Measurements from ENCODE around the gene PHF21A. TPM values are rescaled to one million over a fixed set of nuclear protein-coding genes. Genes with fewer than 3 reads are reported as not detected.

PHF21A gene
- total RNA-seq, 4 donors from 2014 or later = 9.8 to 20.2 (median 15.4) TPM

GRCh38 chr11:46108751-46109150 is 12.5 kb downstream of the PHF21A start:
- ATAC-seq (no peak), DNase-seq (no peak)
- peaks cover 40 to 45% of the 10 kb centered on the region in 2 donors for H3K4me1 ChIP-seq
- no peak overlapping the region for H3K4me3 ChIP-seq
- TF ChIP-seq POLR2A (IDR thresholded peaks at IDR 0.05) (no peak), CTCF (IDR thresholded peaks at IDR 0.05 in 4 of 5, conservative IDR thresholded peaks at IDR 0.05 in 1 of 5) (no peak)
- no peaks in the 10 kb centered on the region for H3K27me3 ChIP-seq
- intact Hi-C loops (cut with DNase I; ENCODE audit: low total_unique reads) = no loop called here
- no peak overlapping the region for H3K27ac ChIP-seq
- in situ Hi-C loops (cut with MboI; ENCODE audit: low sequenced_read_pairs in 4 of 4) = no loop called here
- no peaks in the 10 kb centered on the region for H3K9me3 ChIP-seq
- H3K36me3 ChIP-seq = no peaks in the 10 kb centered on the region

GRCh38 chr11:46107780-46108179 is 13.5 kb downstream of the PHF21A start:
- Histone ChIP-seq H3K27ac (no peak overlapping the region), H3K36me3 (no peaks in the 10 kb centered on the region), H3K4me1 (peaks cover 32 to 53% of the 10 kb centered on the region in 2 donors), H3K9me3 (no peaks in the 10 kb centered on the region), H3K27me3 (no peaks in the 10 kb centered on the region), H3K4me3 (no peak overlapping the region)
- ATAC-seq (no peak), DNase-seq (no peak)
- in situ Hi-C loops (cut with MboI; ENCODE audit: low sequenced_read_pairs in 4 of 4) (no loop called here), intact Hi-C loops (cut with DNase I; ENCODE audit: low total_unique reads) (no loop called here)
- TF ChIP-seq CTCF (IDR thresholded peaks at IDR 0.05 in 4 of 5, conservative IDR thresholded peaks at IDR 0.05 in 1 of 5) = no peak
- TF ChIP-seq POLR2A (IDR thresholded peaks at IDR 0.05) = no peak

DNA sequence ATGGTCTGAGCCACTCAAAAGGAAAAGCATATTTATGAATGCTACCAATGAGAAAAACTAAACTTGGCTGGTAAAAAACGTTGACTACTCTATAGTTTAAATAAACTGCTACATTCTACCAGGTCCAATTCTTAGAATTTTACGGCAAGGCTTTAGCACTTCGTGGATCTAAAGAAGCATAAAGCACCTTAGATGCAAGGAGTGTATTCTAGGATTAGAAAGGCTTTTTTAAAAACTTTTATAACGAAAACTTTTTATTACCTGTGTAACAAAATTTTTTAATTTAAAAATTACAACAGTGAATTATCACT is 13.9 kb downstream of the PHF21A start:
- H3K4me1 ChIP-seq = peaks cover 28 to 50% of the 10 kb centered on the region in 2 donors
- in situ Hi-C loops (cut with MboI; ENCODE audit: low sequenced_read_pairs in 4 of 4) = no loop called here
- H3K27me3 ChIP-seq = no peaks in the 10 kb centered on the region
- no peak overlapping the region for H3K4me3 ChIP-seq
- DNase-seq (no peak), ATAC-seq (no peak)
- no peaks in the 10 kb centered on the region for H3K36me3 ChIP-seq
- intact Hi-C loops (cut with DNase I; ENCODE audit: low total_unique reads) = no loop called here
- TF ChIP-seq CTCF (IDR thresholded peaks at IDR 0.05 in 4 of 5, conservative IDR thresholded peaks at IDR 0.05 in 1 of 5) = no peak
- no peak for TF ChIP-seq POLR2A (IDR thresholded peaks at IDR 0.05)
- no peak overlapping the region for H3K27ac ChIP-seq
- no peaks in the 10 kb centered on the region for H3K9me3 ChIP-seq

DNA sequence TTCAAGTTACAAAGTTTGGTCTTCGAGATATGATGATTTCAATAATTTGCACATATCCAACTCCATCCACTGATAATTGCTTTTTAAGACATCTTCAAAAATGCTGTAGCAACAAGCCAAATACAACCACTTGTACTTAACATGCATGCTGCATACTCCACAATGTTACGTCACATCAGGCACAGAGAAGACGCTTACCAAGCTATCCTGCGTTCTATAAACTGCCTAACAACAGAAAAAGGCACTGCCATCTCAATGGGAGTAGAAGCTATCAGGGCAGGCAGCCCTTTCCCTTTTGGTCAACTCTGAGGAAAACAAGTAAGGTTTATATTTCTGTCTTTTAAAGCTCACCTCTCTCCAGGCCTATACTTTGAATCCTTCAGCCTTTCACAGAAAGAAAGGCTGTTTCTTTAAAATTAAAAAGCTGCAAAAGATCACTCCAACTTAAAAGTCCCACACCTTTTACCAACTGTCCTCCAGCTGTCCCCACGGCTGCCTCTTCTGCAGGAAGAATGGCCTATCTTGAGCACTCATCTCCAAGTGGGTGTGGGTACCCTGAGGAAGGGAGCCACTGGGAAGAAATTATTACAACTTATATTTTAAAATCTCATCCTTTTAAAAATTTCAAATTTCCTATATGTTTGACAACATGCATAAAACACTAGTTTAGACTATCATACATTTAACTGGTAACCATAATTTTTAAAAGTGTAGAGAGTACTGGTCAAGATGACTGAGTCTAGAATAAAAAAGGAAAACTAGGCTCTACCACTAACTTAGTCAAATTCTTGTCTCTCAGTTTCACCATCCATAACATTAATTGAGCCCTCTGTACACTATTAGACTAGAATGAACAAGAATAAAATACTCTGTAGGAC is 14.5 kb downstream of the PHF21A start:
- H3K36me3 ChIP-seq = no peaks in the 10 kb centered on the region
- peak overlapping the region in 1 of 4 donors; percentile 31 for H3K27ac ChIP-seq
- H3K9me3 ChIP-seq = no peaks in the 10 kb centered on the region
- intact Hi-C loops (cut with DNase I; ENCODE audit: low total_unique reads) (no loop called here), in situ Hi-C loops (cut with MboI; ENCODE audit: low sequenced_read_pairs in 4 of 4) (no loop called here)
- H3K4me1 ChIP-seq = peaks cover 26 to 45% of the 10 kb centered on the region in 2 donors
- peak overlapping the region in 1 of 4 donors; percentile 2 for H3K4me3 ChIP-seq
- TF ChIP-seq POLR2A (IDR thresholded peaks at IDR 0.05) (no peak), CTCF (IDR thresholded peaks at IDR 0.05 in 4 of 5, conservative IDR thresholded peaks at IDR 0.05 in 1 of 5) (no peak)
- ATAC-seq (peak in 1 of 2 donors; percentile 44), DNase-seq (no peak)
- H3K27me3 ChIP-seq = no peaks in the 10 kb centered on the region

All from gastrocnemius medialis (tissue), 4 donors.